Hippocampal formation (tissue), 2 donors: Measurements from ENCODE around the gene GRAMD2B.
"Not testable (repeated sequence)": the region's sequence is repeated elsewhere in the genome, so short reads cannot be mapped to it uniquely, and the experiment has no call there.

Experiments used
- DNase-seq, 2 donors: peaks; one replicate each; lab custom pipeline; 2025; lab: John Stamatoyannopoulos, UW

Gene GRAMD2B

GRCh38 chr5:126422994-126423788 is at the start of gene GRAMD2B:
TSS of gene GRAMD2B (plus strand) at chr5:126423409. CDS start at chr5:126423607, 198 bp downstream.
- DNase-seq: peak; percentile 78 to 90

GRCh38 chr5:126374109-126374416 is 49.1 kb upstream of the GRAMD2B start:
- DNase-seq: no peak

- DNase-seq: no peak
These were observed 46.8 kb upstream of the GRAMD2B start for GRCh38 chr5:126376443-126376842.

- no peak for DNase-seq
These were observed 45.8 kb upstream of the GRAMD2B start for GRCh38 chr5:126377424-126377823.

GRCh38 chr5:126380316-126380715 is 42.9 kb upstream of the GRAMD2B start:
- not testable (repeated sequence) for DNase-seq

- no peak for DNase-seq
These were observed 40.0 kb upstream of the GRAMD2B start for GRCh38 chr5:126383246-126383645.

GRCh38 chr5:126383776-126384175 is 39.4 kb upstream of the GRAMD2B start:
- DNase-seq: no peak

GRCh38 chr5:126384985-126385384 is 38.2 kb upstream of the GRAMD2B start:
- DNase-seq: no peak

GRCh38 chr5:126385524-126386502 is 37.4 kb upstream of the GRAMD2B start:
- DNase-seq: no peak

GRCh38 chr5:126389179-126389578 is 34.0 kb upstream of the GRAMD2B start:
- no peak for DNase-seq

GRCh38 chr5:126390051-126390450 is 33.2 kb upstream of the GRAMD2B start:
- DNase-seq: no peak

- no peak for DNase-seq
These were observed 31.8 kb upstream of the GRAMD2B start for GRCh38 chr5:126391386-126391785.

- DNase-seq: no peak
These were observed 28.9 kb upstream of the GRAMD2B start for GRCh38 chr5:126394211-126394788.

GRCh38 chr5:126395198-126395597 is 28.0 kb upstream of the GRAMD2B start:
- no peak for DNase-seq

GRCh38 chr5:126395605-126396004 is 27.6 kb upstream of the GRAMD2B start:
- DNase-seq: no peak

- DNase-seq: not testable (repeated sequence)
These were observed 26.5 kb upstream of the GRAMD2B start for GRCh38 chr5:126396721-126397120.

GRCh38 chr5:126398791-126399190 is 24.4 kb upstream of the GRAMD2B start:
- DNase-seq: no peak

GRCh38 chr5:126400621-126401251 is 22.5 kb upstream of the GRAMD2B start:
- DNase-seq: no peak

GRCh38 chr5:126402621-126403555 is 20.3 kb upstream of the GRAMD2B start:
- no peak for DNase-seq

- DNase-seq: no peak
These were observed 19.3 kb upstream of the GRAMD2B start for GRCh38 chr5:126403876-126404275.

- DNase-seq: no peak
These were observed 12.6 kb upstream of the GRAMD2B start for GRCh38 chr5:126410623-126411022.
